Neural progenitor cell (in vitro differentiated cells): ENCODE measurements around the gene SMYD2. TPM values are rescaled to one million over a fixed set of nuclear protein-coding genes. Genes with fewer than 3 reads are reported as not detected.

Experiments
- DNase-seq: peaks from one replicate; pipeline ENCODE4 v3.0.0-alpha.2; 2016; ENCODE audit warnings: low spot score
- H2AFZ ChIP-seq: fragments of 200-600 bp; sonication (generic); replicated peaks from 2 replicates; pipeline ENCODE4 v1.6.1; 2016; ENCODE audit warnings: antibody characterized with exemption
- H3F3A ChIP-seq: fragments of 200-600 bp; sonication (generic); 2 replicates; pipeline ENCODE4 v1.6.1; 2016; ENCODE audit warnings: antibody characterized with exemption, low read depth
- H3K27ac ChIP-seq: fragments of 200-600 bp; sonication (generic); 2 replicates; pipeline ENCODE4 v1.5.1; 2016; ENCODE audit warnings: mild to moderate bottlenecking
- H3K27me3 ChIP-seq: fragments of 200-600 bp; sonication (generic); 2 replicates; pipeline ENCODE4 v1.6.1; 2016; ENCODE audit warnings: mild to moderate bottlenecking, moderate library complexity
- H3K36me3 ChIP-seq: fragments of 200-600 bp; sonication (generic); 2 replicates; pipeline ENCODE4 v1.5.1; 2016
- H3K4me1 ChIP-seq: fragments of 200-600 bp; sonication (generic); 2 replicates; pipeline ENCODE4 v1.6.1; 2016; ENCODE audit warnings: mixed run types
- H3K4me2 ChIP-seq: fragments of 200-600 bp; sonication (generic); 2 replicates; pipeline ENCODE4 v1.6.1; 2016
- H3K4me3 ChIP-seq: fragments of 200-600 bp; sonication (generic); 2 replicates; pipeline ENCODE4 v1.5.1; 2016
- H3K79me2 ChIP-seq: fragments of 200-600 bp; sonication (generic); 2 replicates; pipeline ENCODE4 v1.6.1; 2016; ENCODE audit warnings: low read depth
- H3K9ac ChIP-seq: fragments of 200-600 bp; sonication (generic); 2 replicates; pipeline ENCODE4 v1.6.1; 2016
- H3K9me3 ChIP-seq: fragments of 200-600 bp; sonication (generic); 2 replicates; pipeline ENCODE4 v1.5.1; 2016; ENCODE audit warnings: low read depth
- H4K20me1 ChIP-seq: fragments of 200-600 bp; sonication (generic); 2 replicates; pipeline ENCODE4 v1.6.1; 2016; ENCODE audit warnings: low read depth
- H3K27ac Mint-ChIP-seq: 3 replicates; pipeline ENCODE4 v1.8.0; 2021; ENCODE audit warnings: mixed read lengths
- H3K27me3 Mint-ChIP-seq: 2 replicates; pipeline ENCODE4 v1.8.0; 2022; ENCODE audit warnings: low read depth, mild to moderate bottlenecking, inconsistent platforms, moderate library complexity, mixed read lengths; ENCODE audit not compliant: insufficient read depth
- H3K36me3 Mint-ChIP-seq: 3 replicates; pipeline ENCODE4 v1.8.0; 2021; ENCODE audit warnings: mixed read lengths
- H3K4me1 Mint-ChIP-seq: 3 replicates; pipeline ENCODE4 v1.8.0; 2021; ENCODE audit warnings: mixed read lengths
- H3K4me3 Mint-ChIP-seq: 3 replicates; pipeline ENCODE4 v1.8.0; 2021; ENCODE audit warnings: mild to moderate bottlenecking, moderate library complexity, mixed read lengths
- H3K9me3 Mint-ChIP-seq: 3 replicates; pipeline ENCODE4 v1.8.0; 2020; ENCODE audit warnings: mixed read lengths
- EZH2 ChIP-seq: fragments of 200-600 bp; sonication (generic); IDR thresholded peaks from 2 replicates; pipeline ENCODE4 v1.6.1; 2017; ENCODE audit warnings: antibody characterized with exemption, mild to moderate bottlenecking, moderate library complexity
- EZH2phosphoT487 ChIP-seq: fragments of 200-600 bp; sonication (generic); IDR thresholded peaks from 2 replicates; pipeline ENCODE4 v1.6.1; 2017; ENCODE audit warnings: antibody characterized with exemption
- total RNA-seq: library from RNA; depleted of rRNA; stranded (reverse); fragments of >200 nt; gene quantifications from 2 replicates; pipeline ENCODE4 v1.2.3, GENCODE V29; 2015; ENCODE audit warnings: low replicate concordance
- TF ChIP-seq, protein P1 (sequence below): fragments of 200-600 bp; sonication (generic); IDR thresholded peaks from 2 replicates; pipeline ENCODE4 v1.5.1; 2017; ENCODE audit warnings: antibody characterized with exemption, mild to moderate bottlenecking

Gene SMYD2
- total RNA-seq, 1 donor from 2014 or later, result 20.5 TPM

DNA sequence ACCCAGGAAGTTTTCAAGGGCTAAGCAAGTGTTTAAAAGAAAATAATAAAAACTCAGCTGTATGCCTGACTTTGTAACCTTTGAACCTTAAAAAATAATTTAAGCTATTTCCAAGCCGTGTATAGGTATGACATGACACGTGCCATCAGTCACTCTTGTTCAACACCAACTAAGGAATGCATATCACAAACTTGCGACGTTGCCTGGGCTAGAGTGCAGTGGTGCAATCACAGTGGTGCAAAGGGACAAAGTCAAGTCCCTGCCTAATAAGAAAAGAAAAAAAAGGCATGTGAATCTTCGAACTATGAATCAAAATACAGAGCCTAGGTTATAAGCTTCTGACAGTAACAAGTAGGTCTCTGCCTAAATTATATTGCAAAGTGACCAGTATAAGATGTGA, 79.2 kb downstream of the SMYD2 start:
- Histone ChIP-seq H3K4me1 (no peaks in the 10 kb centered on the region), H3K79me2 (no peaks in the 10 kb centered on the region), H3F3A (no peaks in the 10 kb centered on the region), H3K27ac (no peak overlapping the region), H3K4me3 (no peak overlapping the region), H3K9ac (no peak overlapping the region), H3K4me2 (no peak overlapping the region), H3K36me3 (no peaks in the 10 kb centered on the region), H3K27me3 (no peaks in the 10 kb centered on the region), H2AFZ (no peak overlapping the region), H4K20me1 (no peaks in the 10 kb centered on the region), H3K9me3 (no peaks in the 10 kb centered on the region)
- DNase-seq, result no peak
- no peaks in the 10 kb centered on the region for H3K9me3 Mint-ChIP-seq
- peaks cover 9% of the 10 kb centered on the region for H3K27me3 Mint-ChIP-seq
- TF ChIP-seq EZH2phosphoT487 (no peak), EZH2 (no peak)
- TF ChIP-seq, protein P1, sequence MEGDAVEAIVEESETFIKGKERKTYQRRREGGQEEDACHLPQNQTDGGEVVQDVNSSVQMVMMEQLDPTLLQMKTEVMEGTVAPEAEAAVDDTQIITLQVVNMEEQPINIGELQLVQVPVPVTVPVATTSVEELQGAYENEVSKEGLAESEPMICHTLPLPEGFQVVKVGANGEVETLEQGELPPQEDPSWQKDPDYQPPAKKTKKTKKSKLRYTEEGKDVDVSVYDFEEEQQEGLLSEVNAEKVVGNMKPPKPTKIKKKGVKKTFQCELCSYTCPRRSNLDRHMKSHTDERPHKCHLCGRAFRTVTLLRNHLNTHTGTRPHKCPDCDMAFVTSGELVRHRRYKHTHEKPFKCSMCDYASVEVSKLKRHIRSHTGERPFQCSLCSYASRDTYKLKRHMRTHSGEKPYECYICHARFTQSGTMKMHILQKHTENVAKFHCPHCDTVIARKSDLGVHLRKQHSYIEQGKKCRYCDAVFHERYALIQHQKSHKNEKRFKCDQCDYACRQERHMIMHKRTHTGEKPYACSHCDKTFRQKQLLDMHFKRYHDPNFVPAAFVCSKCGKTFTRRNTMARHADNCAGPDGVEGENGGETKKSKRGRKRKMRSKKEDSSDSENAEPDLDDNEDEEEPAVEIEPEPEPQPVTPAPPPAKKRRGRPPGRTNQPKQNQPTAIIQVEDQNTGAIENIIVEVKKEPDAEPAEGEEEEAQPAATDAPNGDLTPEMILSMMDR, result no peak
- peaks cover 54% of the 10 kb centered on the region for H3K36me3 Mint-ChIP-seq
- H3K27ac Mint-ChIP-seq, result no peak overlapping the region
- peaks cover 7% of the 10 kb centered on the region for H3K4me1 Mint-ChIP-seq
- no peak overlapping the region for H3K4me3 Mint-ChIP-seq

DNA sequence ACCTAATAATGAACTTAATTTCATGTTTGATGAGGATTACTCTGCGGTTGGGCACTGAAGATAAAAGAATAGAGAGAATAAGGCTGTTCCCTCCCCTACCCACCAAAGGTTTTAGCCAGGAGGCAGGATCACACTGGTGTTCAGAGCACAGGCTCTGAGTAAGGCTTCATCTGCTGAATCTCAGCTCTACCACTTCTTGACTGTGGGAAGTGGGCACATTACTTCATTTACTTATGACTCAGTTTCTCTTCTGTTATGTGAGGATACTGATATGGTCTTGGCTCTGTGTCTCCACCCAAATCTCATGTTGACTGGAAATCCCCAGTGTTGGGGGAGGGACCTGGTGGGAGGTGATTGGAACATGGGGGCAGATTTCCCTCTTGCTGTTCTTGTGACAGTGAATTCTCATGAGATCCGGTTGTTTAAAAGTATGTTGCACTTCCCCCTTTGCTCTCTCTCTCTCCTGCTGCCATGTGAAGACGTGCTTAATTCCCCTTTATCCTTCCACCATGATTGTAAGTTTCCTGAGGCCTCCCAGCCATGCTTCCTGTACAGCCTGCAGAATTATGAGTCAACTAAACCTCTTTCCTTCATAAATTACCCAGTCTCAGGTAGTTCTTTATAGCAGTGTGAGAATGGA, 79.7 kb downstream of the SMYD2 start:
- Histone ChIP-seq H3K9ac (no peak overlapping the region), H3K9me3 (no peaks in the 10 kb centered on the region), H3K36me3 (no peaks in the 10 kb centered on the region), H3K27me3 (no peaks in the 10 kb centered on the region), H4K20me1 (no peaks in the 10 kb centered on the region), H3K27ac (no peak overlapping the region), H3K79me2 (no peaks in the 10 kb centered on the region), H3K4me2 (no peak overlapping the region), H3K4me3 (no peak overlapping the region), H3K4me1 (no peaks in the 10 kb centered on the region), H3F3A (no peaks in the 10 kb centered on the region), H2AFZ (no peak overlapping the region)
- Mint-ChIP-seq H3K27me3 (peaks cover 9% of the 10 kb centered on the region), H3K4me3 (no peak overlapping the region), H3K27ac (no peak overlapping the region), H3K4me1 (peaks cover 7% of the 10 kb centered on the region), H3K36me3 (peaks cover 49% of the 10 kb centered on the region), H3K9me3 (no peaks in the 10 kb centered on the region)
- TF ChIP-seq, protein P1, result no peak
- TF ChIP-seq EZH2phosphoT487 (no peak), EZH2 (no peak)
- DNase-seq, result no peak

DNA sequence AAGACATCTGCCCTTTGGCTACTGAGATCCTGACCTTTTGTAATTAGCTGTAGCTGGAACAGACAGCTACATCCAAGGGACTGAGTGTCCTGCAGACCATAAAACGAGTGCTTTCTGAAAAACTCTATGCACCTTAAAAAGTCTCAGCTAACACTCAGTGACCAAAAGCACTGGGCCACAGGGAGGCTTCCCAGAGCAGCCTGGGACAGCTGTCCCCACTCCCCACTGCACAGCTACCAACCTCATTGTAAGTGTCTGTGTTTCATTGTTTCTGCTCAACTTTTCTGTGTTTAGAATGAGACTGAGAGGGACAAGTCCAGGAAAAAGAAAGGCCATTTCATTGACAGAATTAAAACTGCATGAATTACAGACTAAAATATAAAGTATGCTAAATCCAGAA, 80.7 kb downstream of the SMYD2 start:
- Histone ChIP-seq H3K27ac (no peak overlapping the region), H3K4me1 (no peaks in the 10 kb centered on the region), H3K4me3 (no peak overlapping the region), H3K79me2 (no peaks in the 10 kb centered on the region), H3F3A (no peaks in the 10 kb centered on the region), H3K9me3 (no peaks in the 10 kb centered on the region), H3K27me3 (no peaks in the 10 kb centered on the region), H3K4me2 (no peak overlapping the region), H2AFZ (no peak overlapping the region), H3K36me3 (no peaks in the 10 kb centered on the region), H4K20me1 (no peaks in the 10 kb centered on the region), H3K9ac (no peak overlapping the region)
- TF ChIP-seq EZH2 (no peak), EZH2phosphoT487 (no peak)
- TF ChIP-seq, protein P1, result no peak
- H3K4me3 Mint-ChIP-seq, result no peak overlapping the region
- H3K4me1 Mint-ChIP-seq, result peaks cover 7% of the 10 kb centered on the region
- DNase-seq, result no peak
- H3K9me3 Mint-ChIP-seq, result no peaks in the 10 kb centered on the region
- H3K27ac Mint-ChIP-seq, result no peak overlapping the region
- H3K36me3 Mint-ChIP-seq, result peaks cover 47% of the 10 kb centered on the region
- H3K27me3 Mint-ChIP-seq, result peaks cover 7% of the 10 kb centered on the region
